ENCODE results near the gene PRKN.

PRKN gene

GRCh38 chr6:161903584-161904212 lies 823.9 kb downstream of the PRKN start:
- Histone ChIP-seq H4K20me1 (ENCODE audit: insufficient read depth, low read length) (no peaks in the 10 kb centered on the region), H3F3A (ENCODE audit: insufficient read depth, low read length) (no peaks in the 10 kb centered on the region), H3K36me3 (replicated peaks; ENCODE audit: insufficient read depth, low read length) (no peaks in the 10 kb centered on the region), H3K4me1 (ENCODE audit: low read length) (no peaks in the 10 kb centered on the region), H3K9ac (ENCODE audit: low read length) (no peak overlapping the region), H2AFZ (ENCODE audit: low read length) (no peak overlapping the region), H3K27me3 (replicated peaks; ENCODE audit: insufficient read depth, low read length) (no peaks in the 10 kb centered on the region), H3K4me3 (ENCODE audit: low read length) (no peak overlapping the region), H3K9me2 (replicated peaks; ENCODE audit: insufficient read depth, low read length) (no peaks in the 10 kb centered on the region), H3K27ac (ENCODE audit: low read length) (no peak overlapping the region), H3K4me2 (ENCODE audit: low read depth, low read length) (no peak overlapping the region), H3K9me3 (replicated peaks; ENCODE audit: insufficient read depth, low read length) (no peaks in the 10 kb centered on the region), H3K79me2 (ENCODE audit: low read length) (no peaks in the 10 kb centered on the region)
- TF ChIP-seq EZH2phosphoT487 (IDR thresholded peaks at IDR 0.05; ENCODE audit: low read length) (no peak), CTCF (IDR thresholded peaks at IDR 0.05; ENCODE audit: low read length) (no peak), EZH2 (optimal IDR thresholded peaks at IDR 0.05; ENCODE audit: low read depth, low read length) (no peak)
- DNase-seq, result no peak

- no peak overlapping the region for H3K4me2 ChIP-seq (ENCODE audit: low read depth, low read length)
- H3K9ac ChIP-seq (ENCODE audit: low read length), result no peak overlapping the region
- H3K4me1 ChIP-seq (ENCODE audit: low read length), result no peaks in the 10 kb centered on the region
- H3K36me3 ChIP-seq (replicated peaks; ENCODE audit: insufficient read depth, low read length), result no peaks in the 10 kb centered on the region
- H2AFZ ChIP-seq (ENCODE audit: low read length), result no peak overlapping the region
- no peaks in the 10 kb centered on the region for H3K27me3 ChIP-seq (replicated peaks; ENCODE audit: insufficient read depth, low read length)
- H3K9me2 ChIP-seq (replicated peaks; ENCODE audit: insufficient read depth, low read length), result no peaks in the 10 kb centered on the region
- no peaks in the 10 kb centered on the region for H4K20me1 ChIP-seq (ENCODE audit: insufficient read depth, low read length)
- H3K4me3 ChIP-seq (ENCODE audit: low read length), result no peak overlapping the region
- H3K79me2 ChIP-seq (ENCODE audit: low read length), result no peaks in the 10 kb centered on the region
- no peaks in the 10 kb centered on the region for H3K9me3 ChIP-seq (replicated peaks; ENCODE audit: insufficient read depth, low read length)
- no peak for DNase-seq
- TF ChIP-seq CTCF (IDR thresholded peaks at IDR 0.05; ENCODE audit: low read length) (no peak), EZH2phosphoT487 (IDR thresholded peaks at IDR 0.05; ENCODE audit: low read length) (no peak), EZH2 (optimal IDR thresholded peaks at IDR 0.05; ENCODE audit: low read depth, low read length) (no peak)
- H3F3A ChIP-seq (ENCODE audit: insufficient read depth, low read length), result no peaks in the 10 kb centered on the region
- H3K27ac ChIP-seq (ENCODE audit: low read length), result no peak overlapping the region
Observed at GRCh38 chr6:161901740-161902426, 825.7 kb downstream of the PRKN start.

- no peaks in the 10 kb centered on the region for H4K20me1 ChIP-seq (ENCODE audit: insufficient read depth, low read length)
- H3K4me3 ChIP-seq (ENCODE audit: low read length), result no peak overlapping the region
- no peak overlapping the region for H2AFZ ChIP-seq (ENCODE audit: low read length)
- no peak overlapping the region for H3K9ac ChIP-seq (ENCODE audit: low read length)
- no peaks in the 10 kb centered on the region for H3K36me3 ChIP-seq (replicated peaks; ENCODE audit: insufficient read depth, low read length)
- no peaks in the 10 kb centered on the region for H3F3A ChIP-seq (ENCODE audit: insufficient read depth, low read length)
- DNase-seq, result no peak
- no peak for TF ChIP-seq CTCF (IDR thresholded peaks at IDR 0.05; ENCODE audit: low read length)
- no peak for TF ChIP-seq EZH2phosphoT487 (IDR thresholded peaks at IDR 0.05; ENCODE audit: low read length)
- no peak for TF ChIP-seq EZH2 (optimal IDR thresholded peaks at IDR 0.05; ENCODE audit: low read depth, low read length)
- no peak overlapping the region for H3K4me2 ChIP-seq (ENCODE audit: low read depth, low read length)
- H3K79me2 ChIP-seq (ENCODE audit: low read length), result no peaks in the 10 kb centered on the region
- no peak overlapping the region for H3K27ac ChIP-seq (ENCODE audit: low read length)
- no peaks in the 10 kb centered on the region for H3K4me1 ChIP-seq (ENCODE audit: low read length)
- H3K27me3 ChIP-seq (replicated peaks; ENCODE audit: insufficient read depth, low read length), result no peaks in the 10 kb centered on the region
- H3K9me2 ChIP-seq (replicated peaks; ENCODE audit: insufficient read depth, low read length), result no peaks in the 10 kb centered on the region
- H3K9me3 ChIP-seq (replicated peaks; ENCODE audit: insufficient read depth, low read length), result no peaks in the 10 kb centered on the region
Observed at GRCh38 chr6:161894436-161894835, 833.1 kb downstream of the PRKN start.
